ENCODE results near the gene LAMC1.

LAMC1 gene

DNA sequence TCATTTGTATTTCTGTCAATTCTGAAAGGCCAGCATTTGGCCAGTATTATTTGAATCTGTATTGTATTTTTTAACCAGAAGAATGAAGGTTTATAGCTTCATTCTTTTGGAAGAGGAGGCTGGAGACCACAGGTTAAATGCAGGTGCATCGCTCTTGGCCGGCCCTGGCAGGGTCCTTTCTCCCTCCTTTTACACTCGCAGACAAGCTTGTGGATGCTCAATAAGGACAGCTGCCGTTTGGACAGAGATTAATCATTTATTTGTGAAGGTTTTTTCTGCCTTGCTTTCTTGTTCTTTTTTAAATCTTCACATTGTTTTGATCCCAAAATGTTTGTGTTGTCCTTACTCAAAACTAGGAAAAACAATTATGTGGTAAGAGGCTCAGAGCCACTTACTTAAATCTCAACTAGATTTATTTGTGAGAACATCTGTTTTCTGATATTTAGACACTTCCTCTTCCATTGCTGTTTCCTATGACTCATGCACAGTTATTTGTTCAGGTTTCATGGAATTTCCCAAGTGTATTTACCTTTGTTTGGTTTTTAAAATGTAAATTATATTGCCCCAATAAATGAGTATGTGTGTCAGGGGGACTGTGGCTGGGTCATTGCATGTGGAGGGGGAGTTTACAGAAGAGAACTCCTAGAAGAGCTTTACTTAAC lies 116.2 kb downstream of the LAMC1 start:
- H3K36me3 Mint-ChIP-seq (ENCODE audit: low read depth): peaks cover 95% of the 10 kb centered on the region
- TF ChIP-seq, protein P1, sequence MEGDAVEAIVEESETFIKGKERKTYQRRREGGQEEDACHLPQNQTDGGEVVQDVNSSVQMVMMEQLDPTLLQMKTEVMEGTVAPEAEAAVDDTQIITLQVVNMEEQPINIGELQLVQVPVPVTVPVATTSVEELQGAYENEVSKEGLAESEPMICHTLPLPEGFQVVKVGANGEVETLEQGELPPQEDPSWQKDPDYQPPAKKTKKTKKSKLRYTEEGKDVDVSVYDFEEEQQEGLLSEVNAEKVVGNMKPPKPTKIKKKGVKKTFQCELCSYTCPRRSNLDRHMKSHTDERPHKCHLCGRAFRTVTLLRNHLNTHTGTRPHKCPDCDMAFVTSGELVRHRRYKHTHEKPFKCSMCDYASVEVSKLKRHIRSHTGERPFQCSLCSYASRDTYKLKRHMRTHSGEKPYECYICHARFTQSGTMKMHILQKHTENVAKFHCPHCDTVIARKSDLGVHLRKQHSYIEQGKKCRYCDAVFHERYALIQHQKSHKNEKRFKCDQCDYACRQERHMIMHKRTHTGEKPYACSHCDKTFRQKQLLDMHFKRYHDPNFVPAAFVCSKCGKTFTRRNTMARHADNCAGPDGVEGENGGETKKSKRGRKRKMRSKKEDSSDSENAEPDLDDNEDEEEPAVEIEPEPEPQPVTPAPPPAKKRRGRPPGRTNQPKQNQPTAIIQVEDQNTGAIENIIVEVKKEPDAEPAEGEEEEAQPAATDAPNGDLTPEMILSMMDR (IDR thresholded peaks at IDR 0.05): no peak
- DNase-seq: no peak
- H3K4me1 Mint-ChIP-seq: no peaks in the 10 kb centered on the region
- H3K27me3 Mint-ChIP-seq (ENCODE audit: low read depth, poor library complexity): no peaks in the 10 kb centered on the region
- no peaks in the 10 kb centered on the region for H3K9me3 Mint-ChIP-seq
- peak overlapping the region; percentile 18 for H3K27ac Mint-ChIP-seq
- no peak overlapping the region for H3K4me3 Mint-ChIP-seq

DNA sequence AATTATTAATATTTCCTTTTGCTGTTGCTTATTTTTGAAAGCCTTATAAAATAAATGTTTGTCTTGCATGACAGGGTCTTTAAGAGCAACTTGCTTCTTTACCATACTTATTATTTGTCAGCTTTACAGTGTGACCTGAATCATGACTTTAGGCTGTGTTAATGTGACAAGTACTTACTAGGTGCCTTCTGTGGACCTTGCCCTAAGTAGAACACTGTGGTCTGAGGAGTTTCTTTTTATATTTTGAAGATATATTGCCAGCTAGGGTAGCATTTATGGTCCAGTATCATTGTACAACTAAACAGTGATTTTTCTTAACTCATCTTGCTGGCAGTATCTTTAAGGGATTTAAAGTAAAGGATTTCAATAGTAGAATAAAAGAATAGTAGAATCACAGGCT lies 117.4 kb downstream of the LAMC1 start:
- H3K27ac Mint-ChIP-seq: peak overlapping the region; percentile 37
- TF ChIP-seq, protein P1 (IDR thresholded peaks at IDR 0.05): no peak
- H3K4me3 Mint-ChIP-seq: no peak overlapping the region
- H3K36me3 Mint-ChIP-seq (ENCODE audit: low read depth): peaks cover 87% of the 10 kb centered on the region
- DNase-seq: no peak
- no peaks in the 10 kb centered on the region for H3K27me3 Mint-ChIP-seq (ENCODE audit: low read depth, poor library complexity)
- no peaks in the 10 kb centered on the region for H3K9me3 Mint-ChIP-seq
- H3K4me1 Mint-ChIP-seq: no peaks in the 10 kb centered on the region

DNA sequence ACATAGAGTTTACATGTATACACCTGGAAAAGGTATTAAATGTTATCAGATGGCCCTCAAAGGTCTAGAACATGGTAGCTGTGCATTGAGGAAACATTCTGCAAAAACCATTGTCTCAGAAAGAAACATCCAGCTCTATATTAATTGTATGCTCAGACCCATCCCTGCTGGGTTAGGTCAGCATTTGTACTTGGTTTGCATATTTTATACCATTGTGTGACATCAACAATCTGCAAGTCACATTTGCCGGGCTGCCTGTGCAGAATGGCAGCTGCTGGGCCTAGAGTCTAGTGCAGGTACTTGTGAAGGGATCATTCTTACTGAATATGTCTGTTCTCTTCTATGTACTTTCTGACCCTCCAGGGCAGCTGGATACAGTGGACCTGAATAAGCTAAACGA lies 119.0 kb downstream of the LAMC1 start:
- Mint-ChIP-seq H3K9me3 (no peaks in the 10 kb centered on the region), H3K27ac (peak overlapping the region; percentile 53), H3K36me3 (ENCODE audit: low read depth) (peaks cover 72% of the 10 kb centered on the region), H3K27me3 (ENCODE audit: low read depth, poor library complexity) (no peaks in the 10 kb centered on the region), H3K4me1 (no peaks in the 10 kb centered on the region), H3K4me3 (no peak overlapping the region)
- TF ChIP-seq, protein P1 (IDR thresholded peaks at IDR 0.05): no peak
- no peak for DNase-seq

DNA sequence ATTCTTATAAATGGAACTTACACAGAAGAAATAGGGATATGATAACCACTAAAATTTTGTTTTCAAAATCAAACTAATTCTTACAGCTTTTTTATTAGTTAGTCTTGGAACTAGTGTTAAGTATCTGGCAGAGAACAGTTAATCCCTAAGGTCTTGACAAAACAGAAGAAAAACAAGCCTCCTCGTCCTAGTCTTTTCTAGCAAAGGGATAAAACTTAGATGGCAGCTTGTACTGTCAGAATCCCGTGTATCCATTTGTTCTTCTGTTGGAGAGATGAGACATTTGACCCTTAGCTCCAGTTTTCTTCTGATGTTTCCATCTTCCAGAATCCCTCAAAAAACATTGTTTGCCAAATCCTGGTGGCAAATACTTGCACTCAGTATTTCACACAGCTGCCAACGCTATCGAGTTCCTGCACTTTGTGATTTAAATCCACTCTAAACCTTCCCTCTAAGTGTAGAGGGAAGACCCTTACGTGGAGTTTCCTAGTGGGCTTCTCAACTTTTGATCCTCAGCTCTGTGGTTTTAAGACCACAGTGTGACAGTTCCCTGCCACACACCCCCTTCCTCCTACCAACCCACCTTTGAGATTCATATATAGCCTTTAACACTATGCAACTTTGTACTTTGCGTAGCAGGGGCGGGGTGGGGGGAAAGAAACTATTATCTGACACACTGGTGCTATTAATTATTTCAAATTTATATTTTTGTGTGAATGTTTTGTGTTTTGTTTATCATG lies 120.5 kb downstream of the LAMC1 start:
- DNase-seq: no peak
- peaks cover 8% of the 10 kb centered on the region for H3K4me1 Mint-ChIP-seq
- H3K9me3 Mint-ChIP-seq: no peaks in the 10 kb centered on the region
- H3K36me3 Mint-ChIP-seq (ENCODE audit: low read depth): peaks cover 57% of the 10 kb centered on the region
- TF ChIP-seq, protein P1 (IDR thresholded peaks at IDR 0.05): no peak
- peak overlapping the region; percentile 86 for H3K27ac Mint-ChIP-seq
- H3K4me3 Mint-ChIP-seq: no peak overlapping the region
- no peaks in the 10 kb centered on the region for H3K27me3 Mint-ChIP-seq (ENCODE audit: low read depth, poor library complexity)

DNA sequence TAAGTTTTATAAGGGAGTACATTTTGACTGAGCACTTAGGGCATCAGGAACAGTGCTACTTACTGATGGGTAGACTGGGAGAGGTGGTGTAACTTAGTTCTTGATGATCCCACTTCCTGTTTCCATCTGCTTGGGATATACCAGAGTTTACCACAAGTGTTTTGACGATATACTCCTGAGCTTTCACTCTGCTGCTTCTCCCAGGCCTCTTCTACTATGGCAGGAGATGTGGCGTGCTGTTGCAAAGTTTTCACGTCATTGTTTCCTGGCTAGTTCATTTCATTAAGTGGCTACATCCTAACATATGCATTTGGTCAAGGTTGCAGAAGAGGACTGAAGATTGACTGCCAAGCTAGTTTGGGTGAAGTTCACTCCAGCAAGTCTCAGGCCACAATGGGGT lies 121.5 kb downstream of the LAMC1 start:
- DNase-seq: no peak
- peaks cover 11% of the 10 kb centered on the region for H3K4me1 Mint-ChIP-seq
- H3K36me3 Mint-ChIP-seq (ENCODE audit: low read depth): peaks cover 47% of the 10 kb centered on the region
- no peak overlapping the region for H3K4me3 Mint-ChIP-seq
- TF ChIP-seq, protein P1 (IDR thresholded peaks at IDR 0.05): no peak
- H3K27ac Mint-ChIP-seq: no peak overlapping the region
- no peaks in the 10 kb centered on the region for H3K27me3 Mint-ChIP-seq (ENCODE audit: low read depth, poor library complexity)
- no peaks in the 10 kb centered on the region for H3K9me3 Mint-ChIP-seq

All from nephron progenitor cell (in vitro differentiated cells).